ENCODE measurements around the gene GREB1.

The GREB1 gene

GRCh38 chr2:11539317-11540147 lies 5.7 kb downstream of the GREB1 start:
- no peak for DNase-seq (ENCODE audit: low read depth)

GRCh38 chr2:11540148-11540995 lies 6.5 kb downstream of the GREB1 start:
- DNase-seq (ENCODE audit: low read depth), result no peak

- DNase-seq (ENCODE audit: low read depth), result no peak
Measured at GRCh38 chr2:11540996-11541692, 7.3 kb downstream of the GREB1 start.

GRCh38 chr2:11541693-11542274 lies 7.9 kb downstream of the GREB1 start:
- DNase-seq (ENCODE audit: low read depth), result no peak

GRCh38 chr2:11542275-11542819 lies 8.5 kb downstream of the GREB1 start:
- DNase-seq (ENCODE audit: low read depth), result no peak

- DNase-seq (ENCODE audit: low read depth), result no peak
Measured at GRCh38 chr2:11543337-11544216, 9.7 kb downstream of the GREB1 start.

GRCh38 chr2:11546072-11546471 lies 12.2 kb downstream of the GREB1 start:
- no peak for DNase-seq (ENCODE audit: low read depth)

GRCh38 chr2:11547912-11548497 lies 14.2 kb downstream of the GREB1 start:
- no peak for DNase-seq (ENCODE audit: low read depth)

- DNase-seq (ENCODE audit: low read depth), result no peak
Measured at GRCh38 chr2:11550302-11550701, 16.5 kb downstream of the GREB1 start.

- DNase-seq (ENCODE audit: low read depth), result no peak
Measured at GRCh38 chr2:11550901-11551568, 17.2 kb downstream of the GREB1 start.

GRCh38 chr2:11551569-11552259 lies 17.9 kb downstream of the GREB1 start:
- DNase-seq (ENCODE audit: low read depth), result no peak

- DNase-seq (ENCODE audit: low read depth), result no peak
Measured at GRCh38 chr2:11552260-11552638, 18.4 kb downstream of the GREB1 start.

- DNase-seq (ENCODE audit: low read depth), result no peak
Measured at GRCh38 chr2:11553661-11554398, 20.0 kb downstream of the GREB1 start.

GRCh38 chr2:11554399-11554716 lies 20.5 kb downstream of the GREB1 start:
- DNase-seq (ENCODE audit: low read depth), result no peak

GRCh38 chr2:11556101-11556806 lies 22.4 kb downstream of the GREB1 start:
- DNase-seq (ENCODE audit: low read depth), result no peak

GRCh38 chr2:11558214-11558886 lies 24.5 kb downstream of the GREB1 start:
- no peak for DNase-seq (ENCODE audit: low read depth)

- DNase-seq (ENCODE audit: low read depth), result no peak
Measured at GRCh38 chr2:11559066-11559785, 25.4 kb downstream of the GREB1 start.
